HCT116 (cell line): ENCODE measurements around the gene F2RL3. TPM values are rescaled to one million over a fixed set of nuclear protein-coding genes. Genes with fewer than 3 reads are reported as not detected.

Source experiments
- ATAC-seq: fragments of 200-7000 bp; cut with Tn5 transposase; 2 replicates; pipeline ENCODE4 v1.9.1; 2020; ENCODE audit warnings: mild to moderate bottlenecking, moderate library complexity
- BruUV-seq: library from RNA; stranded (reverse); fragments of 400-500 nt; replicated peaks from 2 replicates; lab custom pipeline; 2021; lab: Mats Ljungman, UMichigan
- CTCF ChIA-PET: fragments of 300-600 bp; sonication (Branson Sonifier 250); formaldehyde crosslinking; loops from one replicate; lab custom pipeline; 2021; ENCODE audit warnings: antibody characterized with exemption; lab: Charles Lee
- POLR2A ChIA-PET: fragments of 300-600, 350-600 bp; sonication (Branson Sonifier 250); formaldehyde crosslinking; loops from one replicate; lab custom pipeline; 2021; ENCODE audit warnings: antibody characterized with exemption; lab: Charles Lee
- RAD21 ChIA-PET, 2 experiments: fragments of 300-600 bp; sonication (Branson Sonifier 250); formaldehyde crosslinking; loops; one replicate each; lab custom pipeline; 2023; ENCODE audit warnings: low total read pairs in 2 of 2; ENCODE audit not compliant: uncharacterized antibody in 2 of 2, unreplicated experiment in 2 of 2, low non-redundant PET in 1 of 2; lab: Charles Lee
- DNase-seq: peaks from one replicate; pipeline ENCODE4 v3.0.0-alpha.2; 2010; ENCODE audit warnings: low read depth, low spot score
- H2AFZ ChIP-seq: fragments of 200-600 bp; shearing (Covaris generic), sonication (generic); 2 replicates; pipeline ENCODE4 v1.6.1; 2017; ENCODE audit warnings: low read depth, mixed run types, mixed read lengths, antibody characterized with exemption, low read length; ENCODE audit not compliant: poor library complexity, severe bottlenecking
- H3K27ac ChIP-seq: 2 replicates; pipeline ENCODE4 v1.5.1; 2012; ENCODE audit warnings: low read depth, low read length
- H3K27me3 ChIP-seq: fragments of 200-600 bp; sonication (generic); 2 replicates; pipeline ENCODE4 v1.6.1; 2016; ENCODE audit warnings: mixed run types, low read length, mixed read lengths; ENCODE audit not compliant: insufficient read depth
- H3K36me3 ChIP-seq, 2 experiments: fragments of 200-500 bp in 1 of 2; fragments of 200-600 bp in 1 of 2; sonication (Bioruptor generic) in 1 of 2; sonication (generic) in 1 of 2; 2 replicates each; pipeline versions ENCODE4 v1.5.1 to v1.6.1; 2014 to 2016; ENCODE audit warnings: low read length in 2 of 2, inconsistent platforms in 1 of 2, mixed read lengths in 1 of 2, mixed run types in 1 of 2; ENCODE audit not compliant: insufficient read depth in 2 of 2, control insufficient read depth in 1 of 2
- H3K4me1 ChIP-seq, 2 experiments: fragments of 200-600 bp in 1 of 2; sonication (generic) in 1 of 2; 2 replicates each; pipeline versions ENCODE4 v1.5.1 to v1.6.1; 2012 to 2017; ENCODE audit warnings: low read length in 2 of 2, inconsistent platforms in 1 of 2, mild to moderate bottlenecking in 1 of 2, mixed read lengths in 1 of 2, mixed run types in 1 of 2, moderate library complexity in 1 of 2; ENCODE audit not compliant: insufficient read depth in 2 of 2, control insufficient read depth in 1 of 2
- H3K4me2 ChIP-seq: fragments of 200-600 bp; sonication (generic); 2 replicates; pipeline ENCODE4 v1.6.1; 2017; ENCODE audit warnings: mixed run types, low read length, mixed read lengths
- H3K4me3 ChIP-seq, 2 experiments: fragments of 200-600 bp in 1 of 2; sonication (generic) in 1 of 2; replicated peaks in 1 of 2; 2 replicates each; pipeline ENCODE4 v1.5.1; 2011 to 2016; ENCODE audit warnings: low read length in 2 of 2, control low read depth in 1 of 2, low read depth in 1 of 2, mild to moderate bottlenecking in 1 of 2, mixed read lengths in 1 of 2, mixed run types in 1 of 2
- H3K79me2 ChIP-seq: fragments of 200-600 bp; sonication (generic); 2 replicates; pipeline ENCODE4 v1.6.1; 2017; ENCODE audit warnings: mild to moderate bottlenecking, mixed run types, low read length, moderate library complexity, mixed read lengths; ENCODE audit not compliant: insufficient read depth
- H3K9ac ChIP-seq: fragments of 200-600 bp; sonication (generic); 2 replicates; pipeline ENCODE4 v1.6.1; 2016; ENCODE audit warnings: low read length, mixed read lengths
- H3K9me2 ChIP-seq: fragments of 200-600 bp; sonication (generic), shearing (Covaris generic); 2 replicates; pipeline ENCODE4 v1.6.1; 2017; ENCODE audit warnings: mixed run types, mild to moderate bottlenecking, moderate library complexity; ENCODE audit not compliant: insufficient read depth
- H3K9me3 ChIP-seq, 2 experiments: fragments of 200-500 bp in 1 of 2; fragments of 200-600 bp in 1 of 2; sonication (Bioruptor generic) in 1 of 2; sonication (generic) in 1 of 2; 2 replicates each; pipeline ENCODE4 v1.6.1; 2014 to 2017; ENCODE audit warnings: low read length in 2 of 2, mixed read lengths in 2 of 2, inconsistent platforms in 1 of 2, low read depth in 1 of 2, mild to moderate bottlenecking in 1 of 2, mixed run types in 1 of 2, moderate library complexity in 1 of 2; ENCODE audit not compliant: control insufficient read depth in 1 of 2, insufficient read depth in 1 of 2
- H4K20me1 ChIP-seq: fragments of 200-600 bp; sonication (generic), shearing (Covaris generic); 2 replicates; pipeline ENCODE4 v1.6.1; 2017; ENCODE audit warnings: mixed run types, mild to moderate bottlenecking, moderate library complexity; ENCODE audit not compliant: insufficient read depth
- CBX3 ChIP-seq: IDR thresholded peaks from 2 replicates; pipeline ENCODE4 v1.6.1; 2012; ENCODE audit warnings: low read depth
- EGR1 ChIP-seq: IDR thresholded peaks from 2 replicates; pipeline ENCODE4 v1.6.1; 2012; ENCODE audit warnings: low read depth
- EZH2phosphoT487 ChIP-seq: fragments of 200-600 bp; IDR thresholded peaks from 2 replicates; pipeline ENCODE4 v1.6.1; 2018; ENCODE audit warnings: antibody characterized with exemption, borderline replicate concordance
- FOSL1 ChIP-seq: IDR thresholded peaks from 2 replicates; pipeline ENCODE4 v1.6.1; 2012; ENCODE audit warnings: low read depth
- POLR2AphosphoS5 ChIP-seq: IDR thresholded peaks from 2 replicates; pipeline ENCODE4 v1.6.1; 2011; ENCODE audit warnings: mild to moderate bottlenecking, low read depth, low read length, moderate library complexity
- RAD21 ChIP-seq: IDR thresholded peaks from 2 replicates; pipeline ENCODE4 v1.6.1; 2012; ENCODE audit warnings: low read depth, mild to moderate bottlenecking
- SIN3A ChIP-seq: IDR thresholded peaks from 2 replicates; pipeline ENCODE4 v1.6.1; 2012; ENCODE audit warnings: low read depth
- intact Hi-C: fragments of 100-400 bp; cut with micrococcal nuclease; formaldehyde crosslinking; loops from 2 replicates; pipeline ENCODE4 v1.10.0; 2022
- total RNA-seq: library from RNA; stranded (reverse); gene quantifications from one replicate; pipeline ENCODE4 v1.2.1, GENCODE V29; 2021; ENCODE audit not compliant: unreplicated experiment
- TF ChIP-seq, protein P1 (sequence below): IDR thresholded peaks from 2 replicates; pipeline ENCODE4 v1.6.1; 2011; ENCODE audit warnings: mild to moderate bottlenecking, low read length, moderate library complexity; ENCODE audit not compliant: insufficient replicate concordance; ENCODE audit errors: extremely low read depth
- TF ChIP-seq, protein P2 (sequence below): IDR thresholded peaks from 2 replicates; pipeline ENCODE4 v1.6.1; 2012
- TF ChIP-seq, protein P3 (sequence below): IDR thresholded peaks from 2 replicates; pipeline ENCODE4 v1.6.1; 2012
- TF ChIP-seq, protein P4 (sequence below): IDR thresholded peaks from 2 replicates; pipeline ENCODE4 v1.6.1; 2012; ENCODE audit warnings: low read depth

F2RL3 gene
- total RNA-seq, 1 experiment from 2014 or later, result 0.10 TPM

DNA sequence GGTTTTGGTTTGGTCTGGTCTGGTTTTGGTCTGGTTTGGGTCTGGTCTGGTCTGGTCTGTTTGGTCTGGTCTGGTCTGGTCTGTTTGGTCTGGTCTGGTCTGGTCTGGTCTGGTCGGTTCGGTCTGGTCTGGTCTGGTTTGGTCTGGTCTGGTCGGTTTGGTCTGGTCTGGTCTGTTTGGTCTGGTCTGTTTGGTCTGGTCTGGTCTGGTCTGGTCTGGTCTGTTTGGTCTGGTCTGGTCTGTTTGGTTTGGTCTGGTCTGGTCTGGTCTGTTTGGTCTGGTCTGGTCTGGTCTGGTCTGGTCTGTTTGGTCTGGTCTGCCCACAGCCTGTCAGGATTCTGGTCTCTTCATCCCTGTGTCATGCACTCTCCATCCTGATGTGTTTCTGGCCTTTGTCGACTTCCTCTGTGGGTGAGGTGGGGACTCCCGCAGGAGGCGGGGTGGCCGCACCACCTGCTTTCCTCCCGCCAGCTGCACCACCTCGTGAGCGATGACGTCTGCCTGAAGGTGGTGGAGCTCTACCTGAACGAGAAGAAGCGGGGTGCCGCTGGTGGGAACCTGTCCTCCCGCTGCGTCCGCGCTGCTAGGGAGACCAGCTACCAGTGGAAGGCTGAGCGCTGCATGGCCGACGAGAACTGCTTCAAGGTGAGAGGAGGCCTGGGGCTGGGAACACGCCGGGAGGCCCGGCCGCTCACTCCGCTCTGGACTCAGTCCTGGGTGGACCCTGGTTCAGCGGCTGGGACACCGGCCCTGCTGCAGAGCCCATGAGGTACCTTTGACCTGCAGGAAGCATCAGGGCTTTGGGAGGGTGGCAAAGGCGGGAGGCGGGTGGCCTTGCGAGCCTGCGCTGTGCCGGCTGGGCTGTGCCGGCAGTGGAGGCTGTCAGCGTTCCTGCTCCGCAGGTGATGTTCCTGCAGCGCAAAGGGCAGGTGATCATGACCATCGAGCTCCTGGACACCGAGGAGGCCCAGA, 12.9 kb upstream of the F2RL3 start:
- RAD21 ChIA-PET, result no interaction called here
- intact Hi-C loops, result no loop called here
- no peak overlapping the region for H3K27ac ChIP-seq
- peaks cover 0 to 1% of the 10 kb centered on the region in 2 experiments; a peak in 2 of 4 replicates for H3K9me3 ChIP-seq
- H3K79me2 ChIP-seq, result peaks cover 19% of the 10 kb centered on the region
- no TSS peak for BruUV-seq
- H3K4me1 ChIP-seq, result no peaks in the 10 kb centered on the region
- TF ChIP-seq CBX3, result no peak
- TF ChIP-seq, all 23 proteins: peak for 0
- Histone ChIP-seq H3K36me3 (peaks cover 3 to 39% of the 10 kb centered on the region in 2 experiments), H3K4me3 (no peak overlapping the region), H3K9me2 (no peaks in the 10 kb centered on the region), H3K27me3 (no peaks in the 10 kb centered on the region), H2AFZ (no peak overlapping the region), H3K4me2 (no peak overlapping the region), H3K9ac (no peak overlapping the region), H4K20me1 (no peaks in the 10 kb centered on the region)
- ATAC-seq (no peak), DNase-seq (no peak)
- CTCF ChIA-PET, result no interaction called here
- POLR2A ChIA-PET, result no interaction called here

DNA sequence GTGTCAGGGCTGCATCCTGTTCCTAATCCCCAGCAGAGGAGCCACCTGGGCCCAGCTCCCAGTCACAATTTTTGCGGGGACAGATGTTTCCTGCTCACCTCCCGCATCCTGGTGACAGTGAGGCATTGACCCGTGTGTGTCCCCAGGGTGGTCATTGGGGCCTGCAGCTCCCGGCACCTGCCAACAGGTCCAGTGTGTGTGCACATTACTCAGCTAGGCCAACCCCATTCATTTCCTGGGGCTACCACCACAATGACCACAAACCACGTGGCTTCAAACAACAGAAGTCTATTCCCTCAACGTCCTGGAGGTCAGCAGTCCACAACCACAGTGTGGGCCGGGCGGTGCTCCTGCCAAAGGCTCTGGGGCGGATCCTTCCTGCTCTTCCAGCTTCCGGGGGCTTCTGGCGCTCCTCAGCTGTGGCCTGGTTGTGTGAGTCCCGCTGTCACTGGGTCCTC, 11.9 kb upstream of the F2RL3 start:
- H3K27ac ChIP-seq, result no peak overlapping the region
- H3K79me2 ChIP-seq, result peaks cover 19% of the 10 kb centered on the region
- RAD21 ChIA-PET, result no interaction called here
- intact Hi-C loops, result no loop called here
- H3K36me3 ChIP-seq, result peaks cover 3 to 30% of the 10 kb centered on the region in 2 experiments
- no peak overlapping the region for H3K4me2 ChIP-seq
- no peaks in the 10 kb centered on the region for H3K4me1 ChIP-seq
- no peak overlapping the region for H2AFZ ChIP-seq
- H3K9me3 ChIP-seq, result peaks cover 2 to 8% of the 10 kb centered on the region in 2 experiments; a peak in 2 of 4 replicates
- H3K27me3 ChIP-seq, result no peaks in the 10 kb centered on the region
- no peak for ATAC-seq
- POLR2A ChIA-PET, result no interaction called here
- BruUV-seq, result no TSS peak
- no peak overlapping the region for H3K4me3 ChIP-seq
- CTCF ChIA-PET, result no interaction called here
- no peaks in the 10 kb centered on the region for H4K20me1 ChIP-seq
- no peak for DNase-seq
- no peak overlapping the region for H3K9ac ChIP-seq
- no peaks in the 10 kb centered on the region for H3K9me2 ChIP-seq
- TF ChIP-seq, protein P1, sequence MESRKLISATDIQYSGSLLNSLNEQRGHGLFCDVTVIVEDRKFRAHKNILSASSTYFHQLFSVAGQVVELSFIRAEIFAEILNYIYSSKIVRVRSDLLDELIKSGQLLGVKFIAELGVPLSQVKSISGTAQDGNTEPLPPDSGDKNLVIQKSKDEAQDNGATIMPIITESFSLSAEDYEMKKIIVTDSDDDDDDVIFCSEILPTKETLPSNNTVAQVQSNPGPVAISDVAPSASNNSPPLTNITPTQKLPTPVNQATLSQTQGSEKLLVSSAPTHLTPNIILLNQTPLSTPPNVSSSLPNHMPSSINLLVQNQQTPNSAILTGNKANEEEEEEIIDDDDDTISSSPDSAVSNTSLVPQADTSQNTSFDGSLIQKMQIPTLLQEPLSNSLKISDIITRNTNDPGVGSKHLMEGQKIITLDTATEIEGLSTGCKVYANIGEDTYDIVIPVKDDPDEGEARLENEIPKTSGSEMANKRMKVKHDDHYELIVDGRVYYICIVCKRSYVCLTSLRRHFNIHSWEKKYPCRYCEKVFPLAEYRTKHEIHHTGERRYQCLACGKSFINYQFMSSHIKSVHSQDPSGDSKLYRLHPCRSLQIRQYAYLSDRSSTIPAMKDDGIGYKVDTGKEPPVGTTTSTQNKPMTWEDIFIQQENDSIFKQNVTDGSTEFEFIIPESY, result no peak
- TF ChIP-seq CBX3 (no peak), SIN3A (no peak), EGR1 (no peak), POLR2AphosphoS5 (no peak), RAD21 (no peak), FOSL1 (no peak), EZH2phosphoT487 (no peak)
- TF ChIP-seq, protein P2, sequence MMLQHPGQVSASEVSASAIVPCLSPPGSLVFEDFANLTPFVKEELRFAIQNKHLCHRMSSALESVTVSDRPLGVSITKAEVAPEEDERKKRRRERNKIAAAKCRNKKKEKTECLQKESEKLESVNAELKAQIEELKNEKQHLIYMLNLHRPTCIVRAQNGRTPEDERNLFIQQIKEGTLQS, result no peak
- TF ChIP-seq, protein P3, sequence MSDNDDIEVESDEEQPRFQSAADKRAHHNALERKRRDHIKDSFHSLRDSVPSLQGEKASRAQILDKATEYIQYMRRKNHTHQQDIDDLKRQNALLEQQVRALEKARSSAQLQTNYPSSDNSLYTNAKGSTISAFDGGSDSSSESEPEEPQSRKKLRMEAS, result no peak
- TF ChIP-seq, protein P4, sequence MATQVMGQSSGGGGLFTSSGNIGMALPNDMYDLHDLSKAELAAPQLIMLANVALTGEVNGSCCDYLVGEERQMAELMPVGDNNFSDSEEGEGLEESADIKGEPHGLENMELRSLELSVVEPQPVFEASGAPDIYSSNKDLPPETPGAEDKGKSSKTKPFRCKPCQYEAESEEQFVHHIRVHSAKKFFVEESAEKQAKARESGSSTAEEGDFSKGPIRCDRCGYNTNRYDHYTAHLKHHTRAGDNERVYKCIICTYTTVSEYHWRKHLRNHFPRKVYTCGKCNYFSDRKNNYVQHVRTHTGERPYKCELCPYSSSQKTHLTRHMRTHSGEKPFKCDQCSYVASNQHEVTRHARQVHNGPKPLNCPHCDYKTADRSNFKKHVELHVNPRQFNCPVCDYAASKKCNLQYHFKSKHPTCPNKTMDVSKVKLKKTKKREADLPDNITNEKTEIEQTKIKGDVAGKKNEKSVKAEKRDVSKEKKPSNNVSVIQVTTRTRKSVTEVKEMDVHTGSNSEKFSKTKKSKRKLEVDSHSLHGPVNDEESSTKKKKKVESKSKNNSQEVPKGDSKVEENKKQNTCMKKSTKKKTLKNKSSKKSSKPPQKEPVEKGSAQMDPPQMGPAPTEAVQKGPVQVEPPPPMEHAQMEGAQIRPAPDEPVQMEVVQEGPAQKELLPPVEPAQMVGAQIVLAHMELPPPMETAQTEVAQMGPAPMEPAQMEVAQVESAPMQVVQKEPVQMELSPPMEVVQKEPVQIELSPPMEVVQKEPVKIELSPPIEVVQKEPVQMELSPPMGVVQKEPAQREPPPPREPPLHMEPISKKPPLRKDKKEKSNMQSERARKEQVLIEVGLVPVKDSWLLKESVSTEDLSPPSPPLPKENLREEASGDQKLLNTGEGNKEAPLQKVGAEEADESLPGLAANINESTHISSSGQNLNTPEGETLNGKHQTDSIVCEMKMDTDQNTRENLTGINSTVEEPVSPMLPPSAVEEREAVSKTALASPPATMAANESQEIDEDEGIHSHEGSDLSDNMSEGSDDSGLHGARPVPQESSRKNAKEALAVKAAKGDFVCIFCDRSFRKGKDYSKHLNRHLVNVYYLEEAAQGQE, result no peak
